GM19099 (cell line): ENCODE measurements around the gene HOXC11.

Experiments used
- POLR2A ChIP-seq: IDR thresholded peaks from 3 replicates; pipeline ENCODE4 v1.6.1; 2011; ENCODE audit warnings: low read depth; ENCODE audit not compliant: insufficient read length; ENCODE audit errors: extremely low read depth

Gene HOXC11

DNA sequence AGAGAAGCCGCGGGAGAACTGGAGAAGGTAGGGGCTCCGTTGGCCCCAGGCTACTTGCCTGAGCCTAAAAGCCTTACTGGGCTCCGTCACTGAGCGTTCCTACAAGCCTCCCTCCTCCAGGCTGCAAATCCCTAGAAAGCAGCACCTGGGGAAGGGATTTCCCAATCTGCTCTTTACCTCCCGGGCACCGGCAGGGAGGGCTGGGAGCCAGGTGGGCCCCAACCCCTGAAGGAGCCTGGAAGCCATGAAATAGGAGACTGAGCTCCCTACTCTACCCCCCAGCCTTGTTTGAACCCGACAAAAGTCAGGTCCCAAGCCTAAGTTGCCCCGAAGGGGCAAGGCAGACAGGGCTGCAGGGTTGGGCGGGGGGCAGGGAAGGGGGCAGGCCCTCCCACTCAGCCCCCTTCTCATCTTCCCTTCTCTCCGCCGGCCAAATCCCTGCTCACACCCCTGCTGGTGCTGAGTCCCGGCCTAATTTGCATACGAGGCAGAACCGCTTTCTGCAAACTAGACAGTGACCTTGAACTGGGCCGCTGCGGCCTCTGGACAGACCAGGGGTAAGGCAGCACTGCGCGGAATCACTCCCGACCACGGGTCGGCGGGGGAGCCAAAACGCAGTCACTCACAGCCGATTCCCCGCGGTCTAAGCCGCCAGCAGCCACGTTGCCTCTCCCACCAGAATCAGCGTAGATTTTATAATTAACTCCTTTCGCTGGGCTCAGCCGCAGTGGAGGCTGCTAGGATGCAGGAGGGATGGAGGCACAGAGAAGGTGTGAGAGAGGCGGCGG, 21.9 kb upstream of the HOXC11 start:
- no peak for TF ChIP-seq POLR2A

DNA sequence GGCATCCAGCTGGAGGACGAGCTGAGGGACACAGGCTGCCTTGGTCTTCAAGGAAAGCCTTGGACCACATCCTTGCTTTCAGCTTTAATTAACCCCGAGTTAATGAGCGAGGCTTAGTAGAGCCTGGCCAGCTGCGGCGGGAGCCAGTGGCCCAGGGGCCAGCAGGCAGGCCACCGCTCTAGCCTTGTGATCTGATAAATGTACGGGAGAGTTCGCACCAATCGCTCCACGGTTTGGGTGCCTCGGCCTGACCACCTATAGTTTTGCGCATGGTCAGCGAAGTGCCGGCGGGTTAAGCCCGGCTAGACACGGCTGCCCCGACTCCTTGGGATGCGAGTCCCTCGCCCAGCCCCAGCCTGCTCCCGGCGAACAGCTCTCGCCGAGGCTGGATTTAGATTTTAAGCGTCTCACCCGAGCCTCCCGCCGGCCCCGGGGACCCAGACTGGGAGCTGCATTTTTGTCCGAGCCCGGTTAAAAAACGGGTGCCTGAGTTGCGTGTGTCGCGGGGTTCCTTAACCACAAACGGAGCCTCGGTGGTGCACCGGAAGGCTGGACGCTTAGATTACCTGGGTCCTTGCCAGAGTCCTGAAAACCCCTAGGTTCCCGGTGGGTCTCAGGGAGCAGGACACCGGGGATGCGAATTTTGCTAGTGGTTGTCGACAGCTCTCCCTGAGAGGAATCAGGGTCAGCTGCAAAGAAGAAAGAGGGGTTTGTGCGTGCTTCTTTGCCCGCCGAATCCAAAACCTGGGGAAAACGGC, 21.2 kb upstream of the HOXC11 start:
- TF ChIP-seq POLR2A: no peak

DNA sequence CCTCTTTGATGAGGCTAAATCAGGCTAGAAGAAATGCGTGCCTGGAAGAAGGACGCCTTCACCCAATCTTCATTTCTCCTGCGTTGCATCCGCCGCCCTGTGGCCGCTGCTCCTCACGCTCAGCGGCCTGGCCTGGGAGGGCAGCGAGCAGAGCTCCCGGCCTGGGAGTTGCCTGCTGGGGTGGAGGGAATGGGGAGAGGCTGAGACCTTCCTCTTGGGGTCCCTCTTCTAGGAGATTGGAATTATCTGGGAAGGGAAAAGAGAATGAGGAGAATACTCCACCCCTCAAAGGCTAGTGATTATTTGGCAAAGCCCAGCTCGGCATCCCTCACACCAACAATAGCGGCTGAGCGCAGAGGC, 20.6 kb upstream of the HOXC11 start:
- TF ChIP-seq POLR2A: no peak

DNA sequence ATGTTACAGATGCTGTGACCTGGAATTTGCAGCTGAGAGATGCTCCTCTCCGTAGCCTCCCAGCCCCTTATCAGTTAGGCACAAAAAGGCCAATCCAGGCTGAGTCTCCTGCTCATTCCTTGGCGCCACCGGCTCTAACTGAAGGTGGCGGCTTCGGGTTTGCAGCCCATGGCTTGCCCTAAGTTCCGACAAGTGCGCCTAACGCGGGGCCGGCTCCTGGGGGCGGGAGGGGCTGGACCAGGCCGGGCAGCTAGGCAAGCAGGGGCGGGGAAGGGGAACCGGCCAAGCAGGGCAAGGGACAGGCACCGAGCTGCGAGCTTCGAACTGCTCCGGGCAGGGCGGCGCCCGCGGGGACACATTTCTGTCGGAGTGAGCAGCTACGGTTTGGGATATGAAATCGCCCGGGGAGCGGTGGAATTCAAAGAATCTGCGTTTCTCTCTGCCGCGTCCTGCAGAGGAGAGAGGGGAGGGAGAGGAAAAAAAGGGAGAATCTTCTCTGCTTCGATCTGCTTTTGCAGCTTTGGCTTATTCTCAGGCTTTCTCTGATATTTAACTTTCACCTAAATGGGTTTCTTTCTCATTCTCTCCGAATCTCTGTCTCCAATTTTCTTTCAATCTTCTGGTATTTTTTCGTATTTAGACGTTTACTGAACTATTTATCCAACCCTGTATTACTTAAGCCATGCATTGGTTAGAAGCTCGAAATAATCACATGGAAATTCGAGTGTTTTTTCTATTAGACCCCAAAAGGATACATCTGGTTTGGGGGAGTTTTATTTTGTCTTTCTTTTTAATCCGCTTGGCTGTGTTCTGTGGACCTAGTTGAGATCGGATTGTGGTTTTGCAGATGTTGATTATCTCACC, 19.8 kb upstream of the HOXC11 start:
- TF ChIP-seq POLR2A: no peak

DNA sequence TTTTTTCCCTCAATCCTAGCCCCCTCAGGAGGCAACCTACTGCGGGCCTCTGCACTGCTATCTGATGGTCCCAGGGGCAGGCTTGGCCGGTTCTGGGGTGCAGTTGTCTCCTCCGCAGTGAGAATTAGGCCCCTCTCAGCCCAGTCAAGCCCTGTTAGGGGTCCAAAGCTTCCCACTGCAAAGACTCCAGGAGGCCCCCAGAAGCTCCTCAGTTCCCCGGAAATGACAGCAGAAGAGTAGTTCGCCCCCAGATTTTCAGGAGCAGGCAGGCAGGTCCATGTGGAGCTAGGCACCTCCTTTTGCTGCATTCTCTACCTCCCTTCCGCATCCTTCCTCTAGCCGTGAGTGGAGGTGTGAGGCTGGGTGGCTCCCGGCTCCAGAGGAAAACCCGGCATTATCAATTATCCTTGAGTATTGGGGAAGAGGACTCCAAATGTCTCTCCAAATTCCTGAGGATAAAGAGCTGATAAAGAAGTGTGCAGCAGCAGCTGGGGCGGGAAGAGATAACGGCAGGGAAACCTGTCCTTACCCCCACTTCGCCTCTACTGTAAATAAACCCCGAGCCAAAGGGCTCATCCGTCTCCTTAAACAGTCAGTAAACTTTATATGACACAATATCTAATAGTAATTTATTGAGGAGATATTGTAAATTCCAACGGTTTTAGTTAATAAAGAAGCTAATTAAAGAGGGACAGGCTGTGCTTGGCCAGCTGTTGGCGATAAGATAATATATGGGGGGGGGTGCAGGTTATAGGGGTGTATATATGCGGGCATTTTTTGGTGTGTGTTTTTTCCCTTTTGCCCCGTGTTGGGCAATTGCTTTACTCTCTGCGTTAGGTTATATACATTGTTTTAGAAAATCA, 18.9 kb upstream of the HOXC11 start:
- TF ChIP-seq POLR2A: no peak

DNA sequence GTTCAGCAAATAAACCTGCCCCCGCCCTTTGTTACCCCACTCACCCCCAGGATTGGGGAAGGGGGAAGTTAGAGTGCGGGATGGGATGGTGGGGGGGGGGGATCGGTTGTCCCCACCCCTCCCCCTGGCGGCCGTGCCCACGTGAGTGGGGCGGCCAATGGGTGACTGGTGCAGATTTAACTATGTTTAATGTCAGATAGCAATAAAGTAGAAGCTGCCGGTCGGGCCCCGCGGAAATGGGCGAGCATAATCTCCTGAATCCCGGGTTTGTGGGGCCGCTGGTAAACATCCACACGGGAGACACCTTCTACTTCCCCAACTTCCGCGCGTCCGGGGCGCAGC, 18.3 kb upstream of the HOXC11 start, which contains the start of gene HOXC12:
Gene HOXC12 (plus strand): TSS at position 210 of the 342 bp plus-strand sequence. CDS start 27 bp downstream, at position 237.
- TF ChIP-seq POLR2A: no peak

DNA sequence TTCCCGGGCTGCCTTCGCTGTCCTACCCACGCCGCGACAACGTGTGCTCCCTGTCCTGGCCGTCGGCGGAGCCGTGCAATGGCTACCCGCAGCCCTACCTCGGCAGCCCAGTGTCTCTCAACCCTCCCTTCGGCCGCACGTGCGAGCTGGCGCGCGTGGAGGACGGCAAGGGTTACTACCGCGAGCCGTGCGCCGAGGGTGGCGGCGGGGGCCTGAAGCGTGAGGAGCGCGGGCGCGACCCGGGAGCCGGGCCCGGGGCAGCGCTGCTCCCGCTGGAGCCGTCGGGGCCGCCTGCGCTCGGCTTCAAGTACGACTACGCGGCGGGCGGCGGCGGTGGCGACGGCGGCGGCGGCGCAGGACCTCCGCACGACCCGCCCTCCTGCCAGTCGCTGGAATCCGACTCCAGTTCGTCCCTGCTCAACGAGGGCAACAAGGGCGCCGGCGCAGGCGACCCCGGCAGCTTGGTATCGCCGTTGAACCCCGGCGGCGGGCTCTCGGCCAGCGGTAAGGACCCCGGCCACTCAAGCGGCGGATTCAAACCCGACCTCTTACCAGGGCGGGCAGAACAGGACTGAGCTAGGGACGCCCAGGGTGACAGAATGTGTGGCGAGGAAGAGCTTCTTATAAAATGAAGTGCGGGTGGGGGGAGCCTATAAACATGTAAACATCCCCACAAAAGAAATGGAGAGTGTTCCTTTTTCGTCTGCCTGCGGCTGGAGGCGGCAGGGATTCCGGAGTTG, 17.7 kb upstream of the HOXC11 start:
- TF ChIP-seq POLR2A: no peak

DNA sequence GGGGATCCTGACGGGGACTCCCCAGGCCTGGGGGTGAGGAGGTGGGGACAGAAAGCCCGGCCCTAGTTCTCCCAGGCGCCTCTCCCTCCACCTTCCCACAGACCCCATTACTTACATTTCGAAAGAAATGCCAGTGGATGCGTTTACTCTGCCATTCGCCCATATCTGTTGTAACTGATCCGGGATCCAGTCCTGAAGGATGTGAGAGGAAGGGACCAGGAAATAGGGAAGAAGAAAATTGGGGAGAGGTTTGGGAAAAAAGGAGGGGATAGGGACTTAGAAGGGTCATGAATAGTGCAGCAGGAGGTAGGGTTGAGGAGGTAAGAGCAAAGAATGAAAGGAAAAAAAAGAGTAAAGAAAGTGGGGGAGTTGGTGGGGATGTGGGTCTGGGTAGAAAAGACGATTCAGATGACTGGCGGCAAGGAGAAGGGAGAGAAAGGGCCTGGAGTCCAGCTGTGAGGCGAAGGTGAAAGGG, 17.1 kb upstream of the HOXC11 start:
- no peak for TF ChIP-seq POLR2A

DNA sequence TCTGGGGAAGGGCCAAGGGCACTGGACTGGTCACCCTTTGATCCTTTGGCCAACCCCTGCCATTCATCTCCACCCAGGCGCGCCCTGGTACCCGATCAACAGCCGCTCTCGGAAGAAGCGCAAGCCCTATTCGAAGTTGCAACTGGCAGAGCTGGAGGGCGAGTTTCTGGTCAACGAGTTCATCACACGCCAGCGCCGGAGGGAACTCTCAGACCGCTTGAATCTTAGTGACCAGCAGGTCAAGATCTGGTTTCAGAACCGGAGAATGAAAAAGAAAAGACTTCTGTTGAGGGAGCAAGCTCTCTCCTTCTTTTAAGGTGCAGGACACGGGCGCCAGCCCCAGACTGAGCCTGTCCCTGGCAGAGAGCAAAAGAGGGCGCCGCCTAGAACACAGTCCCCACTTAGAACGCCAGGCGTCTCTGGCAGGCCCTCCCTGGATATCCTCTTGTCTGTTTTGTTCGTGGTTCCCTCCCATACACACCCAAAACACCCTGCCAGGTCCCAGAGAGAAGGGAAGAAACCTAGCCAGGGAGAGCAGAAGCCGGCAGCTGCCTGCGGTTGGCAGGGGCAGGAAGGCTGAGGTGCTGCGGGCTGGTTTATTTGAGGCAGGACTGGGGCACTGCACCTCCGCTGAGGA, 16.6 kb upstream of the HOXC11 start:
- TF ChIP-seq POLR2A: no peak

DNA sequence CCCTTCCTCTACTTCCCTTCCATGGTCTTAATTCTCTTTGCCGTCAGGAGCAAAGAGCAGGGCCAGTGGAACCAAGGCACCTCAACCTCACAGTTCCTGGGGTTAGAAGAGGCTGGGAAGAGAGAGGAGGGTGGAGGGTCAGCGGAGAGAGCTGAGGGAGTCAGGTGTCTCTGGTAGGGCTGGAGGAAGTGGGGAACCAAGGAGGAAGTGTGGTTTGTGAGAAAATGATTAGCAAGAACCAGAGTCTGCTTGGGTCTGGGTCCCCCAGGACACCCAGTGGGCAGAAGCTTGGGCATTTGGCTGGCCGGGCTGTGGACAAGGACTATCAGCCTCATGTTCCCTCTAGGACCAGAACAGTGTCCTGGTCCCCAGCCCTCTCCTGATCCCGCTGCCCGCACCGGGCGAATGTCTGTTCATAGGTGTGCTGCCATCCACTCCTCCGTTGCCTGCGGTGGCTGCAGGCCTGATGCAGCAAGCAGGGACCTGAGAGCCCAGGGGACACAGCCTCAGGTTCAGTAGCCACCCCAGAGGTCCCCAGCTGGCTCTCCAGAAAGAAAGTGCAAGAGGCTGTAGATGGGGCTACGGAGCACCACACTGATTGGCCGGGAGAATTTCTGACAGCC, 15.9 kb upstream of the HOXC11 start:
- no peak for TF ChIP-seq POLR2A

DNA sequence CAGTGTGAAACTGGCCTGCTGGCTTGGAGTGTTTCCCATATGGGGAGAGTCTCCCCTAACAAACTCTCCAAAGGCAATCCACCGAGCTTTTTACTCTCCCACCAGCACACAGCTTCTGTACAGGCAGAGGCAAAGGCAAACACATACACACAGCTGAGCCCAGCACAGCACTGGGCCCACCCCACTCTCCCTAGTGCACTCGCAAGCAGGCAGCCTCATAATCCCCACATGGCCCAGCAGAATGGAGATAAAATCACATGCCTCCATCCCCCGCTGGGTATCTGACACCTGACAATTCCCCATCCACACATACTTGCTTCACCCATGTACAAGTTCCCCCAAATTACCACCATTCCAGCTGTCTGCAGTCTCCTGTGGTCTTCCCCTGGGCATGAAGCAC, 14.8 kb upstream of the HOXC11 start:
- TF ChIP-seq POLR2A: no peak

DNA sequence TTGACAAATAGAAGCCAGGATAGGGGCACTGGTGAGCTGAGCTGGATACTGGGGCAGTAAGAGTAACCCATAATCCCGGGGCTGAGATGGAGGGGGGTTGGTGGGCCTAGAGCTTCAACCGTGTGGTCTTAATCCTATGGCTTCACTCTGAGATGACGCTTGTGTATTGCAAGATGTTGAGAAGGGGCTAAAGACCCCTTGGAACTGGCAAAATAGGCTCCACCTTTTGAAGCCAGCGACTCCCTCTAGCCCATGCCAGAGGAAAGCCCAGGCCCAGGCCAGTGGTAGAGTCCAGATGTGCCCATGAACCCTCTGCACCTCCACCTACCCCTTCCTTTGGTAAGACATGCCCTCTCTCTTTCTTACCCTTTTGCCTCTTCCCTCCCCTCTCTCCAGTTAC, 13.6 kb upstream of the HOXC11 start:
- TF ChIP-seq POLR2A: no peak
